Inferior parietal cortex (tissue), 1 donor: ENCODE data around the gene EXPH5.
"Not testable (repeated sequence)": the region's sequence is repeated elsewhere in the genome, so short reads cannot be mapped to it uniquely, and the experiment has no call there.

Experiments
- DNase-seq: peaks from one replicate; pipeline ENCODE4 v3.0.0-alpha.2; 2016; ENCODE audit errors: extremely low spot score

Gene EXPH5

DNA sequence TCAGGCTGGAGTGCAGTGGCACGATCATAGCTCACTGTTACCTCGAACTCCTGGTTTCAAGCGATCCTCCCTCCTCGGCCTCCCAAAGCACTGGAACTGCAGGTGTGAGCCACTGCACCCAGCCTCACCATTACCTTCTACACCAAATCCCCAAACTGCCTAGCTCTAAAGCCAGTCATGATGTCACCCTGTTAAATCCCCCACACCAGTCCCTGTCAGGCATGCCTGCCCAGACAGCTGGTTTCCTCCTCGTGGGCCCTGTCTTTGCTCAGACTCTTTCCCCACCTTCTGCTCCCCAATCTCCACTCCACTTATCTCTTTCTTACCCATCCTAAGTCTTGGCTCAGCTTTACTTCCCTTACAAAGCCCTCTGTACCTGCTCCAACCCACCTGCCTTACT lies 12.5 kb upstream of the EXPH5 start:
- DNase-seq = no peak

DNA sequence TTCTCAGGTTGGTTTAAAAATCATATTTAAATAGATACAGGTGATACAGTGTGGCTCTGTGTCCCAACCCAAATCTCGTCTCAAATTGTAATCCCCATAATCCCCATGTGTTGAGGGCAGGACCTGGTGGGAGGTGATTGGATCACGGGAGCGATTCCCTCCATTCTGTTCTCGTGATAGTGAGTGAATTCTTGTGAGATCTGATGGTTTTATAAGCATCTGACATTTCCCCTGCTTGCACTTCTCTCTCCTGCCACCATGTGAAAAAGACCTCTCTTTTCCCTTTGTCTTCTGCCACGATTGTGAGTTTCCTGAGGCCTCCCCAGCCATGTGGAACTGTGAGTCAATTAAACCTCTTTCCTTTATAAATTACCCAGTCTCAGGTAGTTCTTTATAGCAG lies 9.2 kb upstream of the EXPH5 start:
- DNase-seq = not testable (repeated sequence)

DNA sequence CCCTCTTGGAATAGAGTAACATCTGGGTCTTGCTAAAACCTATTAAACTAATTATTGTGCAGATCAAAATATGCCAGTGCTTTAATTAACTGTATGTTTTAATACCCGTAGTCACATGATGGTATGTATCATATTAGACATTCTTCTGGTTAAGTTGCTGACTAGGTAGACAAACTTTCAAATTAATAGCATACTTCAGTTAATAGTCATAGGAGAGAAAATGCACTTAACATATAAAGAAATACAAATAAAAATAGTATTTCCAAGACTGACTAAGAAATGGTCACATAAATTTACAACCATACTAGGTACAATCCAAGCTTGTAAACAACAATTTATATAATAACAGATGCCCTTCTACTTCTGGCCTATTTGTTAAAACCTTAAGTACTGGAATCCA lies 7.6 kb upstream of the EXPH5 start:
- DNase-seq = no peak

DNA sequence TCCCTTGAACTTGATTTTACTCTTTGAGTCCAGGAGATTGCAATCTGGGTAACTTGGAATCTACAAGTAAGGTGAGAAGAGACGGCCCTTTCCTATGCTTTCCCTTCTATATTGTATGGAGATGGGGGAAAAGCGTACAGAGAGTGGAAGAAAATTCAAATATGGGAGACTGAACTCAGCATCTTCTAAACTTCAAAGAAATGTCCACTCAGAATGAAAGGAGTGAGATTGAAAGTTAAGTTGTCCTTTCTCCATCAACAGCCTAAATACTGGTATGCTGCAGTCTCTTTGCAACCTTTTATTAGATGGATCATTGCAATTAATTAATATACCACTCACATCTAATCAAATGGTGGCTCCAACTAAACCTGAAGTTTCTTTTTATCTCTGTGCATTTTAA lies 6.4 kb upstream of the EXPH5 start:
- no peak for DNase-seq

DNA sequence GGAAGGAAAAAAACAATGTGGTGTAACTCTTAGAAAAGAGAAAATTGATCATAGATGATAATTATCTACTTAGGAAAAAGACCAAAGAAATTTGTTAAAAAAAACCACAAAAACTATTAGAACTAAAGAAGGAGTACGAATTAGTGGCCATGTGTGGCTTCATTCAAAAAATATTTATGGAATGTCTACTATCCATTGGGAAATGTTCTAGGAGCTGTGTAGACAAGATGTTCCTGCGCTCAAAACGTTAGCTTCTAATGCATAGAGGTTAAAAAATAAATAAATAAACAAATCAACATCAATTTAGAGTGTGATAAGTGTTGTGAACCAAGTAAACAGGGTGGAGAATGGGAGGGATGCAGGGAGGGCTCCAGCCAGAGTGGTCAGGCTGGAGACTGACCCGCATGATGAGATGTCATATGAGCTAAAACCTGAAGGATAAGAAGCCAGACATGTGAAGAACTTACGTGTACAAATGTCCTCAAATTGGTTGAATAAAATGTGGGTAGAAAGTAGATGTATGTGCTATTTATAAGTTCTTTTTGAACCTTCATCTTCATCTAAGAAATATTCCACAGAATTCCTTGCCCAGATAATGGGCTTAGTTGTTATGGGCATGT lies 4.3 kb upstream of the EXPH5 start:
- DNase-seq = no peak

DNA sequence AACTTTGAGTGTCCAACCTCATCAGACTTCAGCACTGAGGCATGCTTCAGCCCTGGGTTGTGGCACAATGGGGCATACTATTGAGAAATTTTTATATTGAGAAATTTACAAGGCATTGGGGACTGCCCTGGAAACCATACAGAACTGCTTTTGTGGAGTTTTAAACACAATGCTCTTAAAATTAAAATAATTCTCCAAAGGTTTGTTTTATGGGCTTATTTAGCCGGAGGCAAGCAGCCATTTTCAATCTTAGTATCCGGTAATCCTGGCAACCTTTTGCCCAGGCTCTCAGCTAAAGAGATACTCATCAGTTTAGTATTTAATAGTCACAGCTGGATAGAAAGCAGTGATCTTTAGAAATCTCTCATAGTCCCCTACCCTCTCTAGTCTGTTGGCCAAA lies 3.1 kb upstream of the EXPH5 start:
- DNase-seq = no peak

DNA sequence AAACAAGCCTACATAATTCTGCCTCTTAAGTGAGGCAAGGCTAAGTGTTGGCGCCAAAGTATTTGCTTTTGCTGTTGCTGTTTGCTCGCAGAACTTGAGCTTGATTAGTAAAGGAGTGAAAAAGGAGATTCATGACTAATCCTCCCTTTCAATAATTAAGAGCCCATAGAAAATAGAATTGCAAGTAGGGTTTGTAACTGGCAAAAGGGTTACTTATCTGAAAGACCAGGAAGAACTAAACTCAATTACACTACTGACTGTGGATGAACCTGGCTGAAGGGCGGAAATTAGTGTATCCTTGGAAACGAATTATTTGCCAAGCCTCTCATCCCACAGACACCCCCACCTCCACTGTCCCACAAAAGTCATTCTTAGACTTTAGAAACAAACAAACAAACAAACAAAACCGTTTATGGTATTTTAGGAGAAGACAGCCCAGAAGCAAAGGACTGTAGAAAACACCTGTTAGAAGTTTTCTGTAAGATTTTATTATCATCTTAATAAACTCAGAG lies 411 bp upstream of the EXPH5 start:
- no peak for DNase-seq

DNA sequence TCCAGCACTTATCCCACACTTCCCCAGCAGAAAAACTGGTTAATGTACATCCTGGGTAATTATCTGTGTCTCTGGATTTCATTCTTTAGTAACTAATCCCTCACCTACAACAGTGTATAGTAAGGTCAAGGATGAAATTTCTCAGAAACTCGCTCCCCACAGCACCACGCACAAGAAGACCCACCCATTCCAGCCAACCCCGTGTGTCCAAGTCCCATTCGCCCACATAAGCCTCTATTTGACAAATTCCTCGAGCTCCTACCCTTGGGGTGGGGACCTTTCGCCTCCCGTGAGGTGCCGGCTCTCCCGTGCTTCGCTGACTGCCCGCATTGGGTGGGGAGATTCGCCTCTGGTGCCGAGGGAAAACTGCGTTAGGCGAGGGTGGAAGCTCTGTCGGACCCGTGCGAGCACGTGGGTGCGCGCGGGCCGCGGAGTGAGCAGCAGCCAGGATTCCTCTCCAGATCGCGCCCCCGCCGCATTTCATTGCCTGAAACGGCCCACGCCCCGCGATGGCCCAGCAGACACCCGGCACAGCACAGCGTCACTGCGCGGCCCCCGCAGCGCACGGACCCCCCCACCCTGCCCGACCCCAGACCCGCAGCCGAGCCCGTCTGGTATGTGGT lies 866 bp downstream of the EXPH5 start:
- DNase-seq = no peak

DNA sequence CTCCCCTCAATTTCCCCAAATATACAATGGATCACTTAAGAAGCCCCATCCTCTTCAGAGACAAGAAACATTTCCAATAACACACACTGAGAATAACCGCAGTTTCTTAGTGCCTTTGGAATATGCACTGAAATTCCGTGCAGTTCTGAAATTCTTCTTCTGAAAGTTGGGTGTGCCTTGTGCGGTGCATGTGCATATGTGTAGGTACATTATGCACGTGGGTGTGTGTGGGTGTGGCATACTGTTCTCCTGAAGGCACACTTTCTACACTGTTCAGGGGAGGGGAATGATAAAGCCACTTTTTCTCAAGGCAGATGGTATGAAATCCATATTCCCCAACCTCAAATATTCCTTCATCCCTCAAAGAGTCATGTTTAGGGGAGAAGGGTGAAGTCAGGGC lies 1.7 kb downstream of the EXPH5 start:
- no peak for DNase-seq

DNA sequence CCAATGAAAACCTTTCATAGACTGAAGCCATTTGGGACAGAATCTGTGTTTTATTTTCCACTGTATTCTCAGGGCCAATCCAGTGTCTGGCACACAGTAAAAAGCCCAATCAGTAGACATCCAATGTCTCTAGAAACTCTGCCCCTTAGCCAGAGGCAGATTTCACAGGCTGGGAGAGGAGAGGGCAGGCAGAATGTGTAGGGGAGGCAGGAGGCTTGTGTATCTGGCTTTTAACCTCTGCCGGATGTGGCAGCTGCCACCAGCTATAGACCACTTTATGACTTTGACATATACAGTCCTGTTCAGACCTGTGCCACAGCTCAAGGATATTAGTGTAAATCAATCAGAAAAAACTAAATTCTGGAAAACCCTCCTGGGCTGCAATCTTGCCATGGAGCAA lies 4.4 kb downstream of the EXPH5 start:
- no peak for DNase-seq

DNA sequence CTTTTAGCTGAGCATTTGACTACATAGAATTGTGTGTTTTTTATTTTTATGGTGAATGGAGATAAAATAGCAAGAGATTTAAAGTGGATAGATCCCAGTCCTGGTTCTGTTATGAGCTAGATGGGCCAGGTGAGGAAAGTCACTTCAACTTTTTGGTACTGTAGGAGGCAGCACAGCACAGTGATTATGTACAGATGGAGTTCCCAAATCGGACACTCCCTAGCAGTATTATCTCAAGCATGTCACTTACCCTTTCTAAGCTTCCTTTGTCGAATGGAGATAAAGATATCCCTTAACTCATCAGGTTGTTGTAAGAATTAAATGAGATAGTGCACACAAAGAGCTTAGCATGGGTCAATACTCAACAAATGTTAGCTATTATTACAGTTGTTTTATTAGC lies 5.3 kb downstream of the EXPH5 start:
- no peak for DNase-seq

DNA sequence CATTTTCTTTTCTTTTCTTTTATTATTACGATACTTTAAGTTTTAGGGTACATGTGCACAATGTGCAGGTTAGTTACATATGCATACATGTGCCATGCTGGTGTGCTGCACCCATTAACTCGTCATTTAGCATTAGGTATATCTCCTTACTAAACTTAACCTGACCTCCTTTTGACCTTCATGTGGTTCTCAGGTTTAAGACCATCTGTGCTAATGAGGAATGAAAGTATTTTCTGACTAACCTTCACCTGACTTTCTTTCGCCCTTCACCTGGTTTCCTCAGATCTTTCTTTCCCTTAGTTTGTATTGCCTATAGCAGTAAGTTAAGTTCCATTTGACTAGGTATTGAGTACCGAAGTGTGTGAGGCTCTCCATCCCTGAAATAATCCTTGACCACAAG lies 6.5 kb downstream of the EXPH5 start:
- DNase-seq = no peak

DNA sequence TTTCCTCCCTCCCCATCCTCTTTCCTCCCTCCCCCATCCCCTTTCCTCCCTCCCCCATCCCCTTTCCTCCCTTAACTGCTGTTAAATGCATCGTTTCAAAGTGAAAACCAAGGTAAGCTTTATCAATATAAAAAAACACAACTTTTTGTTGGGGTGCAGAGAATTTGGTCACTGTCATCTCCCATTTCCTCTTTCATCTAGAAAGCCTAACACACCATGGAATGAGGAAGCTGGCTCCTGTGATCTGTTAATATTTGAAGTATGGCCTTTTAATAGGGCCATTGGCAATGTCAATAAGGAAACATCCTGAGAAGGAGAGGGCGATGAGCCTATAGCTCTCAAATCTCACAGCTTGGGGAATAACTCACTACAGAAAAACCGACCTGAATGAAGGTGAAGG lies 7.0 kb downstream of the EXPH5 start:
- no peak for DNase-seq

DNA sequence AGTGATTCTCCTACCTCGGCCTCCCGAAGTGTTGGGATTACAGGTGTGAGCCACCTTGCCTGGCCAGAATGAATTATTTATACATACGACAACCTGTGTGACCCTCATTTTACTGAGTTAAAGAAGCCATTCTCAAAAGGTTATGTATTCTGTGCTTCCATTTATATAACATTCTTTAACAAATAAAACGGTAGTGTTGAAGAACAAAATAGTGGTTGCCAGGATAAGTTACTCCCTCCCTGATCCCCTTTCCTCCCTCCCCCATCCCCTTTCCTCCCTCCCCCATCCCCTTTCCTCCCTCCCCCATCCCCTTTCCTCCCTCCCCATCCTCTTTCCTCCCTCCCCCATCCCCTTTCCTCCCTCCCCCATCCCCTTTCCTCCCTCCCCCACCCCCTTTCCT lies 7.4 kb downstream of the EXPH5 start:
- DNase-seq = not testable (repeated sequence)

DNA sequence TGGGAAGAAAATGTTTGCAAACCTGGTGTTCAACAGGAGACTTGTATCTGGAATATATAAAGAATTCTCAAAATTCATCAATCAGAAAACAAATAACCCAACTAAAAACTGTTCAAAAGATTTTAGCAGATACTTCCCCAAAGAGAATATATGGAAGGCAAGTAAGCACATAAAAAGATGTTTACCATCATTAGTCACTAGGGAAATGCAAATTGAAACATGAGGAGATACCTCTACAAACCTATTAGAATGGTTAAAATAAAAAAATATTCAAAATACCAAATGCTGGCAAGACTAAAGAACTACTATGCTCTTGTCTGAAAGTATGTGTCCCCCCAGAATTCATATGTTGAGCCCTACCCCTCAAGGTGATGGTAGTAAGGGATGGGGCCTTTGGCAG lies 8.6 kb downstream of the EXPH5 start:
- no peak for DNase-seq

DNA sequence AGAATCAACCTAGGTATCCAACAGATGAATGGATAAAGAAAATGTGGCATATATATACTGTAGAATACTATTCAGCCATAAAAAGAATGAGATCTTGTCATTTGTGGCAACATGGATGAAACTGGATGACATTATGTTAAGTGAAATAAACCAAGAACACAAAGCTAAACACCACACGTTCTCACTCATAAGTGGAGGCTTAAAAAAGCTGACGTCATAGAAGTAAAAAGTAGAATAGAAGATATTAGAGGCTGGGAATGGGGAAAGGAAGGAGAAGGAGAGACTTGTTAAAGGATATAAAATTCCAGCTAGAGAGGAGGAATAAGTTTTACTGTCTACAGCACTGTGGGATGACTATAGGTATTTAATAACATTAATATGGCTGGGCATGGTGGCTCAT lies 12.9 kb downstream of the EXPH5 start:
- DNase-seq = no peak

DNA sequence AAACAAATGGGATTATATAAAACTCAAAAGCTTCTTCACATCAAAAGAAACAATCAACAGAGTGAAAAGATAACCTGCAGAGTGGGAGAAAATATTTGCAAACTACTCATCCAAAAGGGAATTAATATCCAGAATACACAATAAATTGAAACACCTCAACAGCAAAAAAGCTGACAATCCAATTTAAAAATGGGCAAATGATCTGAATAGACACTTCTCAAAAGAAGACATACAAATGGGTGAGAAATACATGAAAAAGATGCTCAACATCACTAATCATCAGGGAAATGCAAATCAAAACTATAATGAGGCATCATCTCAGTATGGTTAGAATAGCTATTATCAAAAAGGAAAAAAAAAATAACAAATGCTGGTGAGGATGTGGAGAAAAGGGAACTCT lies 13.5 kb downstream of the EXPH5 start:
- no peak for DNase-seq

DNA sequence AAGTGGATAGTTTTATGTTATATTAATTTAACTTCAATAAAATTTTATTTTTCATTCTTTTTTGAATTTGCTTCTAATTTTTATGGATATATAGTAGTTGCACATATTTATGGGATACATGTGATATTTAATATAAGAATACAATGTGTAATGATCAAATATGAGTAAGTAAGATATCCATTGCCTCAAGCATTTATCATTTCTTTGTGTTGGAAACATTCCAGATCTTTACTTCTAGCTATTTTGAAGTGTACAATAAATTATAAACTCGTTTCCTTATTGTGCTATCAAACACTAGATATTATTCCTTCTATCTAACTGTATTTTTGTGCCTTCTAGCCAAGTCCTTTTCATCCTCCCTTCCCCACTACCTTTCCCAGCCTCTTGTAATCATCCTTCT lies 17.0 kb downstream of the EXPH5 start:
- no peak for DNase-seq

DNA sequence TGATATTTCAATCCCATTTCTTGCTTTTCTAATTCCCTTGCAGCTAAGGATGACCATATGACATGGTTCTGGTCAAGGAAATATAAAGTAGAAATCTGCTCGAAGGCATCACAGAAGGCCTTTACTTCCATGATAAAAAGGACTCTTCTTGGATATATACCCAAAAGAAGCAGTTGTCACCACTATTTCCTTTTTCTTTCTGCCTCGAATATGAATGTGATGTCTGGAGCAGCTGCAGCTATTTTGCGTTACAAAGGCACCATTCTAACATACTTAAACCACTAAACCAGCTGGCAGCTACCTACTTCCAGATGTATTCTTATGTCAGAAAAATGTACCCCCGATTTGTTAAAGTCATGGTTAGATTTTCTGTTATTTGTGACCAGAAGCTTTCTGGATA lies 18.9 kb downstream of the EXPH5 start:
- no peak for DNase-seq

DNA sequence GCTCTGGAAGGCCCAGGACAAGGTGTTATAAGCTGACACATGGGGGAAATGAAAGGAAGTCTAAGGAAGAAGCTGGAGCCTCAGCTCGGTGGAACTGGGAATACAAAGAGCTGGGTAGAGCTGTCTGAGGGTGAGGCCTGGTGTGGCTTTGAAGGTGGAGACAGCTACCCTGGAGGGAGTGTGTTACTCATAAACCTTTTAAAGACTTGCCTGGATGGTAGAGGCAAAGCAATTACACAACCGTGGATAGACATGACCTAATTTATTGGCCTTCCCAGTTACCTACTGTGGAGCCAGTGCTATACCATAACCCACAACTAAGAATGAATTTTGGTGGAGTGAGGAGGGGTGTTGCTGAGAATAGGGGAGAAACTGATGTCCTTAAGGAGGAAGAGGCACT lies 22.6 kb downstream of the EXPH5 start:
- no peak for DNase-seq

DNA sequence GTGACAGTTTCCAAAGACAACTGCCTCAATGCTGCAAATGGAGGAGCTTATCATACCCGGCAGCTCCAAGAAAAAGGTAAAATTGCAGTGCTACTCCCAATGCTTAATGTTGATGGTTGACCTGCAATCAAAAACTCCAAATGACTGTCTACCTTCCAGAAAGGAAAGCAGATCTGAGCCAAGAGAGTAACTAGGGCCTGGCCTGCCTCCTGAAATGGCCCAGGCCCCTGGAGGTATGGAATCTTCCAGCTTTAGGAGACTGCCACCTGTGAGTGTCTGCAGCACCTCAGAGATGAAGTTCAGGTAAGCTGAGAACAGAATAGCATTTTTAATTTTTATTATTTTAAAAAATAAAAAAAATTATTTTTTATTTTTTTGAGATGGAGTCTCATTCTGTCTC lies 23.7 kb downstream of the EXPH5 start:
- DNase-seq = no peak

DNA sequence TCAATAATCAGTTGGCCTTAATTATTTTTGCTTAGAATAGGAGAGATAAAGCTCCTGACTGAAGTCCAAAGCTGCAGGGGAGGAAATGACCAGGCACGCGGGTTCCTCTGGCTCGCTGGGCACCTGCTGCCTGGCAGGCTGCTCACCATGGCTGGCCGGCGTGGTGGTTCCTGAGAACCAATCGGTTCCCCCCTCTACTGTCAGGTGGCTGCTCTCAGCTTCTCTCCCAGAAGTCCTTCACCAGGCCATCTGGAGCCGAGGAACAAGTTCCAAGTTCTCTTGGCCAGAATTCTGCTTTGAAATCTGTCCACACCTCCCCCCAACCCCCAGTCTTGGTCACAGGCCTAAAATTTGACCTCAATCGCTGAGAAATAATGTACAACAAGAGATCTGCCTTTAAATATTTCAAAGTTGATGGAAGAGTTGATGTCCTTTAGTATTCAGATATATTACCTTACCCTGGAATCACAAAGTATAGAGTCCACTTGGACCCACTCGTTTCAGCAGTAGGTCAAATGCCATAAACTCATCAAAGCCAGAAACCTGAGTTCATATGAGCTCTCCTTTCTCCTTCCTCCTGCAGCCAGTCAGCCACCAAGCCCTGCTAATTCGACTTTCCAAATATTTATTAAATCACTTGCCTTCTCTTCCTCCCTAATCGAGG lies 25.2 kb downstream of the EXPH5 start:
- DNase-seq = no peak

DNA sequence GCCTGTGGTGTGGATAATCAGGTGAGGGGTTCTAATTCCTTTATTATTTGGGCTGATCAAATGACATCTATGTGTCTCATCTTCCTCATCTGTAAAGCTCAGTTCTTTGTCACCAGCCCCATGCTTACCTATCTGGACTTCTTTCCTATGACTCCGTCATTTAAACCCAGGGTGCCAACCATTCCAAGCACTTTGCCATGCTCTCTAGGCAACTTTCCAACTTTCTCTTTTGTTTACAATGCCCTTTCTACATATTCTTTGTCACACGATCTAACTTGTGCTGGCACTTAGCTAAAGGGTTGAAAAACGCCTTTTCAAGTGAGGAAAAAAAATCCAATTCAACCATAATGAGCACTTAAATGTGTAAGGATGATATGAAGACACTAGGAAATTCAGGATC lies 27.9 kb downstream of the EXPH5 start:
- no peak for DNase-seq
